SIG-M5 (cell line): ENCODE measurements around the gene MTUS2.
A peak's percentile ranks its signal among the peaks of the same experiment; 100 is the strongest.

Source experiments
- DNase-seq: peaks from one replicate; lab custom pipeline; 2025; lab: John Stamatoyannopoulos, UW

The MTUS2 gene

GRCh38 chr13:29024783-29025182 is 204.6 kb downstream of the MTUS2 start:
- no peak for DNase-seq

GRCh38 chr13:29028868-29029267 is 208.7 kb downstream of the MTUS2 start:
- no peak for DNase-seq

- DNase-seq = no peak
These were observed 218.6 kb downstream of the MTUS2 start for GRCh38 chr13:29038700-29039099.

- no peak for DNase-seq
These were observed 219.1 kb downstream of the MTUS2 start for GRCh38 chr13:29039212-29039611.

- DNase-seq = no peak
These were observed 226.4 kb downstream of the MTUS2 start for GRCh38 chr13:29046588-29046987.

GRCh38 chr13:29049524-29049923 is 229.4 kb downstream of the MTUS2 start:
- DNase-seq = no peak

GRCh38 chr13:29050719-29051118 is 230.6 kb downstream of the MTUS2 start:
- no peak for DNase-seq

GRCh38 chr13:29059800-29060199 is 239.7 kb downstream of the MTUS2 start:
- DNase-seq = no peak

- no peak for DNase-seq
These were observed 245.0 kb downstream of the MTUS2 start for GRCh38 chr13:29065142-29065541.

- DNase-seq = no peak
These were observed 247.3 kb downstream of the MTUS2 start for GRCh38 chr13:29067306-29067945.

GRCh38 chr13:29073755-29074154 is 253.6 kb downstream of the MTUS2 start:
- no peak for DNase-seq

- no peak for DNase-seq
These were observed 257.1 kb downstream of the MTUS2 start for GRCh38 chr13:29077051-29077813.

GRCh38 chr13:29081036-29081435 is 260.9 kb downstream of the MTUS2 start:
- peak; percentile 41 for DNase-seq

GRCh38 chr13:29081697-29082440 is 261.7 kb downstream of the MTUS2 start:
- no peak for DNase-seq

GRCh38 chr13:29099781-29100406 is 279.8 kb downstream of the MTUS2 start:
- no peak for DNase-seq

GRCh38 chr13:29100758-29101157 is 280.6 kb downstream of the MTUS2 start:
- DNase-seq = no peak

GRCh38 chr13:29101409-29101808 is 281.3 kb downstream of the MTUS2 start:
- no peak for DNase-seq

GRCh38 chr13:29101905-29102304 is 281.8 kb downstream of the MTUS2 start:
- DNase-seq = no peak

GRCh38 chr13:29103065-29103800 is 283.1 kb downstream of the MTUS2 start:
- DNase-seq = no peak

GRCh38 chr13:29104461-29104860 is 284.3 kb downstream of the MTUS2 start:
- no peak for DNase-seq

- DNase-seq = no peak
These were observed 285.6 kb downstream of the MTUS2 start for GRCh38 chr13:29105779-29106178.

GRCh38 chr13:29106651-29107050 is 286.5 kb downstream of the MTUS2 start:
- no peak for DNase-seq
